SIG-M5 (cell line): ENCODE results near the gene GHRL.
"Not testable (repeated sequence)": the region's sequence is repeated elsewhere in the genome, so short reads cannot be mapped to it uniquely, and the experiment has no call there.

Experiments
- DNase-seq: peaks from one replicate; lab custom pipeline; 2025; lab: John Stamatoyannopoulos, UW

Gene GHRL

GRCh38 chr3:10298064-10298463 lies 5.3 kb upstream of the GHRL start:
- DNase-seq: not testable (repeated sequence)

- no peak for DNase-seq
Measured at GRCh38 chr3:10294030-10294586, 1.4 kb upstream of the GHRL start.

GRCh38 chr3:10291641-10292040 lies 1.1 kb downstream of the GHRL start:
- no peak for DNase-seq

- no peak for DNase-seq
Measured at GRCh38 chr3:10290481-10291176, 2.1 kb downstream of the GHRL start.

GRCh38 chr3:10289787-10290355 lies 2.9 kb downstream of the GHRL start:
- DNase-seq: no peak

GRCh38 chr3:10289077-10289476 lies 3.7 kb downstream of the GHRL start:
- DNase-seq: no peak

- DNase-seq: no peak
Measured at GRCh38 chr3:10288575-10288960, 4.2 kb downstream of the GHRL start.

GRCh38 chr3:10287936-10288574 lies 4.7 kb downstream of the GHRL start:
- no peak for DNase-seq

GRCh38 chr3:10286596-10287295 lies 6.0 kb downstream of the GHRL start:
- no peak for DNase-seq

GRCh38 chr3:10286133-10286524 lies 6.6 kb downstream of the GHRL start:
- no peak for DNase-seq

GRCh38 chr3:10285272-10286132 lies 7.2 kb downstream of the GHRL start:
- no peak for DNase-seq

- DNase-seq: no peak
Measured at GRCh38 chr3:10284496-10284895, 8.3 kb downstream of the GHRL start.

GRCh38 chr3:10283638-10284037 lies 9.1 kb downstream of the GHRL start:
- DNase-seq: no peak

GRCh38 chr3:10281951-10282350 lies 10.8 kb downstream of the GHRL start:
- DNase-seq: no peak

GRCh38 chr3:10280571-10280970 lies 12.2 kb downstream of the GHRL start:
- DNase-seq: no peak

- no peak for DNase-seq
Measured at GRCh38 chr3:10280177-10280529, 12.6 kb downstream of the GHRL start.

- DNase-seq: no peak
Measured at GRCh38 chr3:10279384-10280176, 13.2 kb downstream of the GHRL start.

- no peak for DNase-seq
Measured at GRCh38 chr3:10278501-10278900, 14.2 kb downstream of the GHRL start.

GRCh38 chr3:10277115-10277625 lies 15.6 kb downstream of the GHRL start:
- no peak for DNase-seq

- DNase-seq: no peak
Measured at GRCh38 chr3:10274601-10275000, 18.1 kb downstream of the GHRL start.
